Activated T-helper 9 cell treated with anti-CD3 and anti-CD28 coated beads, Interleukin-2, amount 50 U/mL, for 16 hours (primary cell): ENCODE measurements around the gene HERPUD2.

Experiments
- DNase-seq: peaks from one replicate; pipeline ENCODE4 v3.0.0-alpha.2; 2020; ENCODE audit warnings: low read depth

Gene HERPUD2, protein sequence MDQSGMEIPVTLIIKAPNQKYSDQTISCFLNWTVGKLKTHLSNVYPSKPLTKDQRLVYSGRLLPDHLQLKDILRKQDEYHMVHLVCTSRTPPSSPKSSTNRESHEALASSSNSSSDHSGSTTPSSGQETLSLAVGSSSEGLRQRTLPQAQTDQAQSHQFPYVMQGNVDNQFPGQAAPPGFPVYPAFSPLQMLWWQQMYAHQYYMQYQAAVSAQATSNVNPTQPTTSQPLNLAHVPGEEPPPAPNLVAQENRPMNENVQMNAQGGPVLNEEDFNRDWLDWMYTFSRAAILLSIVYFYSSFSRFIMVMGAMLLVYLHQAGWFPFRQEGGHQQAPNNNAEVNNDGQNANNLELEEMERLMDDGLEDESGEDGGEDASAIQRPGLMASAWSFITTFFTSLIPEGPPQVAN

DNA sequence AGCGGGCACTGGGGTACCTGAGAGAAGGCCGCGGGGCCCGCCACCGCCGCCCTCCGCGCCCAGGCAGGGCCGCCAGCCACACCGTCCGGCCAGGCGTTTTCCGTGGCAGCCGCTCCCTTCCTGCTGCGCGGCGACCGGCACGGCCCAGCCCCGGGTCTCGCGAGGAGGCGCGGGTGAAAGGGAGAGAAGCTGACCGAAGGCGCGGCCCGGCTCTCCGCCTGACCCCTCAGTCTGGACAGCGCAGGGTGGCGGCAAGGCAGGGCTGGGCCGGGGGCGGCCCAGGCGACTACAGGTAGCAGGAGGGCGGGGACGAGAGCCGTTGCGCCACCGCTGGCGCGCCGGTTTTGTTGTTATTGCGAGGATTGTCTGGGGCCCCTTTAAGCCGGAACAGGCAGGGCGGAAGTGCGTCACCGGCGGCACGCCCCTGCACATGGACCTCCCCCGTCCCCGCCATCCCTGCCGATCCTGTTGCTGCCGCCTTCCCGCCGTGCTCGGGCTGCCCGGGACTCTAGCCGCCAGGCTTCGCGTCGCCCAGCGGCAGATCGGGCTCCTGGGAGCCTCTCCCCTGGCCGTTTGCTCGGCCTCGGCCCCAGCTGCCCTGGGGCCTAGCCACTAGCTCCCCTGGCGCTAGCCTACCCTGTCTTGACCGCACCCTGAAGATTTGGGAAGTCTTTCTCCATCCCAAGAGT is at the start of gene HERPUD2:
HERPUD2 (minus strand) TSS at position 352 of the 689 bp plus-strand sequence. CDS start 805 bp downstream, outside the sequence.
- DNase-seq, result peak; percentile 89

DNA sequence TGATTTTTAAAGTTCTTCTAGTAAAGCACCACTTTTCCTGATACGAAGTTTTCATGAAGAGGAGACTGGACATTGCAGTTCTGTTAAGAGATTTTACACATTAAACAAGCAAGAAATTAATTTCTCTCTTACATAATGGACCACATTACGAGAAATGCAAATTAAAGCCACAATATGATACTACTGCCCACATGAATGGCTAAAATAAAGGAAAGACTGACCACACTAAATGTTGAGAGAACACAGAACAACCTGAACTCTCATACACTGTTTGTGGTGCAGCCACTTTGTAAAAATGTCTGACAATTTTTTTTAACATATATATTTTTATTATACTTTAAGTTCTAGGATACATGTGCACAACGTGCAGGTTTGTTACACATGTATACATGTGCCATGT is 44.0 kb upstream of the HERPUD2 start:
- no peak for DNase-seq

DNA sequence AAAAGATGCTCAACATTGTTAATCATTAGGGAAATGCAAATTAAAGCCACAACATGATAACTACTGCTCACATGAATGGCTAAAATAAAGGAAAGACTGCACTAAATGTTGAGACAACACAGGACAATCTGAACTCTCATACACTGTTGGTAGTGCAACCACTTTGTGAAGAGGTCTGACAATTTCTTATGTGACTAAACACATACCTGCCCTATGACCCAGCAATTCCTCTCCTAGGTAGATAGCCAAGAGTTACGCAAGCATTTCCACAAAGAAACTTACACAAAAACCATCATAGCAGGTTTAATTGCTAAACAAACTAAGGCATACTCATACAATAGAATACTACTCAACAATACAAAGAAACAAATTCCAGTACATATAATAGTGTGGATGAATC is 41.8 kb upstream of the HERPUD2 start:
- no peak for DNase-seq

DNA sequence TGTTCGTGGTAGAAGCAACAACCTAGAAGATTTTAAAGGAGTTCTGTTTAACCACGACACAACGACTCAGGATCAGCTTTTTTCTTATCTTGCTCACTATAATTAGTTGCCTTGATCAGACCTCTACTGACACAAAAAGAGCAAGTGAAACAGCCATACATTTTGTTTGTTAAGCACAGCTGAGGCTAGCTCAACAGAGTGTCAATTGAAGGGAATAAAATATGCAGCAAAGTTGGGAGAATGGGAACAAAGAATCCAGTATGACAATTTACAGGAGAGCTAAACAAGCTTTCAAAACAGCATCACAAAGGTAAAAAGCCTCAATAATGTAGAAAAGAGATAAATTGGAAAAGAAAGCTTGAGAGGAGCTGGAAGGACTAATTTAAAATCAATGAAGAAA is 40.5 kb upstream of the HERPUD2 start:
- DNase-seq, result no peak

DNA sequence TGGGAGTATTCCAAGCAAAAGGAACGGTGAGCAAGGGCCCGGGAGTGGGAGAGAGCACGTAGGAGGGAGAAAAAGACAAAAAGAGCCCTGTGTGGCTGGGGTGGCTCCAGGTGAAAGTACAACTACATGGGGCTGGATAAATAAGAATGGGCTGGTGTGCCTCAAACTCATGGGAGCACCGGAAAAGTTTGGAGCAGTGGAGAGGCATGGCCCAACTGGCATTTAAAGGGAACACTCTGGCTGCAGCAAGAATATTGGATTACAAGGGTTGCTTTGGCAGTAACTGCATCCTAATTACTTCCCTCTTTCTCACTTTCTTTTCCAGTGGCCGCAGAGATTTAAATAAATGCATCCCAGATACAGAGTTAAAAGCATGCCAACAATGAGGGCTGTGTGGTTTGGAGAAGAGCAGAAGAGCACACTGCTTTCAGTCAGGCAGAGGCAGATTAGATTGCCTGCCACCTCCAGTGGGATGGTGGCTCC is 39.1 kb upstream of the HERPUD2 start:
- DNase-seq, result no peak

DNA sequence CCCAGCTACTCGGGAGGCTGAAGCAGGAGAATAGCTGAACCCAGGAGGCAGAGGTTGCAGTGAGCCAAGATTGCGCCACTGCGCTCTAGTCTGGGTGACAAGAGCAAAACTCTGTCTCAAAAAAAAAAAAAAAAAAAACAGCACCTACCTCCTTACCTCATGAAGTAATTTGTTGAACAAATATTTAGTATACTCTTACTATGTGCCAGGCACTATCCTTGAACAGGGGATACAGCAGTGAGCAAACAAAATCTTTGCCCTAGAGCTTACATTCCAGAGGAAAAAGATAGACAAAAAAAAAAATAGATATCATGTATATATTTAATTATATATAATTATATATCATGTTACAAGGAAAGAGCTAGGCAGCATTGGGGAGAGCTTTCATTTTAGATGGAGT is 36.4 kb upstream of the HERPUD2 start:
- no peak for DNase-seq

DNA sequence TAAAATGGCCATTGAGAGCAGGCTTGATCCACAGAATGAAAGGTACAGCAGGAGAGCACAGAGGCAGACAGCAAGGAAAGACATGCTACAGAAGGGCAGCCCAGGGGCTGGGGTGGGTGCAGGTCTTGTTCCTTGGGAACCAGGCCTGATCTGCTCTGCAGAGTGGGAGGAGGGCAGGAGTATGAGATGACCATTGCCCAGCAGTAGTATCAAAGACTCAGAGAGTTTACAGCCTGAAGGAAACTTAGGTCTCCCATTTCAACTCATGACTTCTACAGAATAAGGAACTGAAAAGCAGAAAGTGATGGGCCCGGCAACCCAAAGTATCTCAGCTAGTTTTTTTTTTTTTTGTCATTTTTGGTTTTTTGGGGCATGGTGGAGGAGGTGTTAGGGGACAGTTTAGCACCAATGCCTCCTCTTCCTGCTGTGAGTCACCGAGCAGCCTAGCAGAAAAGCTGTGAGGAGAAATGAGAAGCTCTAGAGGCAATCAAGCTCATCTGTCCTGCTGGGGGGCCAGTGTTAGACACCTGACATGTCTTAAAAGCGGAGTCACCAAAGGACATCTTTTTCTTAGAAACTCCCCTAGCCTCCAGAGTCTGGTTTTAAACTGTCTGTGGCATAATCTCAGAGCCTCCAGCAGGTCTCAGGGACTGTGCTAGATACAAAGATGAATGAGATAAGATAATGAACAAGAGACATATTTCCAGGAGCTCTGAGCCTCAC is 34.3 kb upstream of the HERPUD2 start:
- DNase-seq, result peak; percentile 13

DNA sequence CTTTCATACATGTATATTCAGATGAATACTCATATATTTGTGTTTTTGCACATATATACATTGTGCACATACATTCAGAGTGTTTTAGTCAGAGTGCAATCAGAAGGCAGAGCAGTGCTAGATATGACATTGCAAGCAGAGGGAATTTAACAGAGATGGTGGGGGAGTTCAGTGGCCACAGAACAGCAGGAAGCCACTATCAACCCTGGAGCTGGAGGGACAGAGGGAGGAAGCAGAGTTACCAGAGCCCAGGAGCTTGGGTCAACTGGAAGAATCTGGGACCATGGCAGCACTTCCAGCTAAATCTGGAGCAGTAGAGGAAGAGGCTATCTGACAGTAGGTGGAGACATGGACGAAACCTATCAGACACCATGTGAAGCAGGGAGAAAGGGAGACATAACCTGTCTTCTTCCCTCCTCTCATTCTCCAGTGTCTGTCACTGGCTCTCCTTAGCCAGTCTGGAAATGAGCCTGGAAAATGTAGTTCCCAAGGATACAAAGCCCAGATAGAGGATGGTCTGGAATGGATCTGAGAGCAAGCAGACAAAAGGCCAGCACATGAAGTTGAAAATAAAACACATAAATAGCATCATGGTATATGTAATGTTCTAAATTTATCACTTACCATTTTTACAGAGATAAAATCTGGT is 33.6 kb upstream of the HERPUD2 start:
- DNase-seq, result no peak

DNA sequence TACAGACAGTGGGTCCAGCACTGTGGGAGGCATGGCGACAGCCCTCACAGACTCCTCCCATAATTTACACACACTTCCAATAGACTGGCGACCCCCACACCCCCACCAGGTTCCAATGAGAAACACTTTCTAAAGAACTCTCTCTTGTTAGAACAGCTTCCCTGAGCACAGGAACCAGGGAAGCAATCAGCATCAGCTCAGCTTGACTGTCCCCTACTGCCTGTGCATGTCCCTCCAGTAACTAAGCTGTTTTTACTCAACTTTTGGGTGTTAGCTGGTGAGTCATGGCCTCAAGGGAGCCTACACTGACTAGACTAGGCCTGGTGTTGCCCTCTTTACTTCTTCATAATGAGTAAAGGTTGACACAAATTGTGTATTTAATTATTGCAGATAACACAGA is 32.6 kb upstream of the HERPUD2 start:
- no peak for DNase-seq

DNA sequence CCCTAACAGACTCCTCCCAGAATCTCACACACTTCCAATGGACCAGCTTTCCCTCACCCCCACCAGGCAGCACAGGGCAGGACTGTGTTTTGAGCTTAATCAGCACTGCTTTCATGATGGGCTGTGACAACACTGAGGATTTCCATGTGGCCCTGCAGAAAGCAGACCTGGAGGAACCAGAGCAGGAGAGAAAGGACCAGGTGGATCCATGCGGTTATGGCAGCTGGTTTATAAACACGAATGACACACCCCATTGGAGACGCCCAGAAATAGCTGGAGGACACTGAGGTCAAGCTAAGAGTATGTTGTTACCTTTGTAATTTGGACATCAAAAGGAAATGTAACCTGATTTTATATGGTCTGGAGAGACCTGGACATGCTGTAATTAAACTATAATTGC is 31.7 kb upstream of the HERPUD2 start:
- no peak for DNase-seq

DNA sequence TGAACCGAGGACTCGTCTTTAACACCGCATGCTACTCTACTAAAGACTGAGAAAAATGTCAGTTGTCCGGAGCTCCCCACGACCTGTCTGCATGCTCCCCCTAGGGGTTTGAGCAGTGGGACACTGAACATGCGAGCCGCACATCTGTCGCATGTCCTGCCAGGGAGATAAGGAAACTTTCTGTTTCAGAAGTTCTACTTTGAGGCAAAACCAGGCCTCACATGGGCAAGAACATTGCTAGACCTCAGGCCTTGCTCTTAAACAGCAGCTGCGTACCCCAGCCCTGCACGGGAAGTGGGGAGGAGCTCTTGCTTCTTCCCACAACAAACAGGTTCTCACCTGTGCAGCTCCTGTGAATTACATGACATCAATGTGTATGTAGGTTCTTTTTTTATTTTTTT is 30.3 kb upstream of the HERPUD2 start:
- peak; percentile 19 for DNase-seq

DNA sequence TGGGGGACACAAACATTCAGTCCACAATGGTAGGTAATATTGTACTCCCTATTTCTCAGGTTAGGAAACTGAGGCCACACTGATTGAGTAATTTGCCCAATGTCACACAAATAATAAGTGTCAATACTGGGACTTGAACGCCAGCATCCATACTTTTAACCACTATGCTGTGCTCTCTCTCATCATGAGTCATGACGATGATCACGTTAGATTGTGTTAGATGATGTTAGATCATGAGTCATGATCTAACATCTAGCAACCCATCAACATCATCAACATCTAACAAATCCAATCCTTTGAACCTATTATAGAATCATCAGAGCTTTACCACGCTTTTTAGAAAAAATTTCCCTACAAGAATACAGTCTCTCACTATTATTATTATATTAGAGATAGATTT is 28.1 kb upstream of the HERPUD2 start:
- no peak for DNase-seq

DNA sequence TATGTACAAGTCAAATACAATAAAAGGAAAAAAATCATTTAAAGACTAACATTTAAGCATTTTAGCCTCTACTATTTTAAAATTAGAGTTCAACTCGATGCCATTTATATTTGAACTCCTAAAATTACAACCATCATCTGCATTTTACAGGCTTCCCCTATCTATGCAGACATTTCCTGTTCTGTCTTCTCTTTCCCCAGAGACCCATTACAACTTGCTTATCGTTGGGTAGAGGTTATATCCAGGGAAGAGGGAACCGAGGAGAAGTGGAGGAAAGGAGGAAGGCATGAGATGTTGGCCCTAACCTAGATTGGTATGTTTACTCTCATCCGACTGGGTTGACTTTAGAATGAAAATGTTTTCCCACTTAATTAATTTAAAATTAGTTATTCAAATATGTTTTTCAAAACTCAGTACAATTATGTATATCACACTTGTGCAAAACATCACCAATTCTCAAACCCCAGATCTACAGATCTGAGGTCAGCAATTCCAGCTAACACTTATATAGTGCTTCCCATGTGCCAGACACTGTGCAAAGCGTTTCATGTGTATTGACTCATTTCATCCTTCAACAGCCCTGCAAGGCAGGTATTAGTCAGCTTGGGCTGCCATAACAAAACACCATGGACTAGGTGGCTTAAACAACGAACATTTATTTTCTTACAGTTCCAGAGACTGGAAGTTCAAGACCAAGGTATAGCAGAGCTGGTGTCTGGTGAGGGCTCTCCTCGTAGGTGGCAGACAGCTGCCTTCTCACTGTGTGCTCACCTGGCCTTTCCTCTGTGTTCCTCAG is 27.3 kb upstream of the HERPUD2 start:
- DNase-seq, result no peak

DNA sequence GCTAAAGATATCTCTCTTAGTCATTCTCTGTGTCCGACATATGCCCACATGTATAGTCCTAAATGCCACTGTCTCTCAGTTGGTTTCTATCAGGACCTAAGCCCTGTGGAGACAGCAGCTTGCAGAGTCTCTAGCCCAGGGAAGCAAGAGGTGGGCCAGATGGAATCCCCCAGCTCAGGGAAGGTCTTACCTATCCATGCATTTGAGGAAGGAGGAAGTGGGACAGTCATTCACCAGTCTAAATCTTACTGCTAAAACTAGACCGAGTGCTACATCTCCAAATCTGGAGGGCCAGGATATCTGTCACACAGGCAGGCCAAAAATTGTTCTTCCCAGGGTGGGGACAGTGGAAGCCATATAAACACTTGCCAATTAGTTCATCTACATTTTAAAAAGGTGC is 26.4 kb upstream of the HERPUD2 start:
- DNase-seq, result no peak

DNA sequence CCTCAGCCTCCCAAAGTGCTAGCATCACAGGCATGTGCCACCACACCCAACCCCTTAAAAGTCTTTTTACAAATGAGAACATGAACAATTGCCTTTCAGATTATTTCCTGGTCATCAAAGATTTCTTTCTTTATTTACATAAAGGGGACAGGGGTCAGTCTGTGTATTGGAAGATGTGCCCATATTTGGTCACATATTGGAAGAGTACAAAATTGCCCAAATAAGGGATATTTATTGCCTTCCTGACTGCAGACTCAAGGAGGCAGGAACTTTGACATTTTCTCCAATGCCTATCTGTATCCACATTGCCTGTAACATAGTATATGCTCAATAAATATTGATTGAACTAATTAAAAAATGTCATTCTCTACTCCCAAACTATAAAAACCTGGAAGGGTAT is 25.9 kb upstream of the HERPUD2 start:
- DNase-seq, result no peak

DNA sequence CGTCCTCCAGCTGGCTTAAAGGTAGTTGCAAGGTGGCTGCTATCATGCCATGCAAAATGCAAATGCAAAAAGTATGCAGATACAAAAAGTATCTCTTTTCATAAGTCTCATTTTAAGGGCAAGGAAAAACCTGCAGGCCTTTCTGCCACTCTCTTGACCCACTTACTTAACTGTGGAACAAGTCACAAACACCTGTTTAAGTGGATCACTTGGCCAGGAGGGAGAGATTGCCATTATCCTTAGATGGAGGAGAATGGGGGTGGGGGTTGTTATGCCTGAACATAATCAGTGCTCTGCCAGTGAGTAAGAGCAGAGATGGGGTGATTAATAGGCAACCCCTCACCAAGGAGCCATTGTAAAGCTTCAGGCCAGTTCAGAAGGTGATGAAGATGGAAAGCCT is 25.1 kb upstream of the HERPUD2 start:
- no peak for DNase-seq

DNA sequence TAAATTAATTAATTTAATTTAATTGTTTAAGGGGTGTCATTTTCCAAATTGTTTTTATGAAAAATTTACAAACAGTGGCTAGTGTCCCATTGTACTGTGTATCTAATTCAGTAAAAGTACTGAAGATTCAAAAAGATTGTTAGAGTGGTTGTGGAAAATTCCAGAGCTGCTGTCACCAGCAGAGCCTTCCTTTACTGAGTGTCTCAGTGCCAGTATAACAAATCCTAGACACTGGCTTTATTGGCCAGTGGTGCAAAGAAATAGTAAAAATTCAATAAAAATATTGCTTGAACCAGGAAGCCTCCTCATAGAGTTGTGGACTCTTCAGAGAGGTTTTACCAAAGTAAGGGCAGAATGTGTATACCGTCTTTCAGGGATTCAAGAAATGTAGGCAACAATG is 23.1 kb upstream of the HERPUD2 start:
- no peak for DNase-seq

DNA sequence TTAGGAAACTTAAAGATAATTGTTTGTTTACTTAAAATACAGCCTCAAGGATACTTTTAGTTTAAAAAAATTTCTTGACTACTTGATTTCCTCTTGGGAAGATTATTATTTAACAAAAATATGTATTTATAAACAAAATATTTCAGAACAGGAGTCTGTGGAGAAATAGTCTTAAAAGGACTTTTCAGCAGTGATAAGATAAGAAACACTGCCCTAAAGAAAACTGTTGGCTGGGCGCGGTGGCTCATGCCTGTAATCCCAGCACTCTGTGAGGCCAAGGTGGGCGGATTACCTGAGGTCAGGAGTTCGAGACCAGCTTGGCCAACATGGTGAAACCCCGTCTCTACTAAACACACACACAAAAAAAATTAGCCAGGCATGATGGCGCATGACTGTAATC is 22.6 kb upstream of the HERPUD2 start:
- DNase-seq, result no peak

DNA sequence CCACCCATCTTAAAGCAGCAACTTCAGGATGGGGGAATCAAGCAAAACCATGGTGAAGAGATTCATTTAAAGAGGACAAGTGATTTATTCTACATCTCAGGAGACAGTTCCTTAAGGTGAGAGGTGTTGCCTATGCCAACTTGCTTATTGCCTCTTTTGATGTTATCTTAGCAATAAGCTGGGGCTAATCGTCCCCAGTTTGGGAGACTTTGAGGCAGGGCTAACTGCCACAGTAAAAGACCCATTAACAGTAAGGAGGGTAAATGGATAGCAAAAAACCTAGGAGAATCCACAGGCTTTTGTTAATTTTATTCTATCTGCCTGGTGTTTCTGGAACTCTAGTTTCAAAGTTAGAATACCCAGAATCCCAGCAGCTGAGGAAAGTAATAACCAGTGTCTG is 22.1 kb upstream of the HERPUD2 start:
- DNase-seq, result no peak

DNA sequence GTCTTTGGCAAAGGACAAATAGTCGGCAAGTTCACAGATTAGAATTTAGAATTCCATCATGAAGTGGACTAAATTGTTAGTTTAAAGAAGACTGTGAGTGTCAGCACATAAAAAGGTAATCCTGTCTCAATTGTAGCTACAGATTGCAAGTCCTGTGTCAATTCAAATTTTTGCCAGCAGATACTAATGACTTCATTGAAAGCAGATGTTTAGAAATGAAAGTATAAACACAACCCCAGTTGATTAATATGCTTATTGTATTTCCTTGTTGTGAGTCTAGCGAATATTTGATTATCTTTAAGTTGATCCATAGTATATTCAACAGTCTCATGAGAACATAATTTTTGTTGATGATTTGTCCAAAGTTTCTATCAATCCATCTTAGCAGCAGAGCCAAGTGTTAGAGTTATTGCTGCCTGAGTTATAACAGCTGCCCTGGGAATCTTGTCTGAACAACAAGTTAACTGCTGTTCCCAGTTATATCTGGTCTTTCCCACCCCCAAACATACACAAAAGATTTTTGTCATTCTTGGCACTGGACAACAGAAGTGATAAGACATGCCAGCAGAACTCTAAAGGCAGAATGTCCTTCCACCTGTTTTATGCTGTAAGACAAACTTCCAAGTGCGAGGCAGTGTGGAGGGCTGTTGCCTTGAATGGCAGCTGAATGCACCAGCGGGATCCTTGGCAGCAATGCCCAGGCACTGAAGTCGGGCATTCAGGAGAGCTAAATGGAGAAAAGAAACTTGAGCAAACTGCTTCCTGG is 21.3 kb upstream of the HERPUD2 start:
- DNase-seq, result no peak

DNA sequence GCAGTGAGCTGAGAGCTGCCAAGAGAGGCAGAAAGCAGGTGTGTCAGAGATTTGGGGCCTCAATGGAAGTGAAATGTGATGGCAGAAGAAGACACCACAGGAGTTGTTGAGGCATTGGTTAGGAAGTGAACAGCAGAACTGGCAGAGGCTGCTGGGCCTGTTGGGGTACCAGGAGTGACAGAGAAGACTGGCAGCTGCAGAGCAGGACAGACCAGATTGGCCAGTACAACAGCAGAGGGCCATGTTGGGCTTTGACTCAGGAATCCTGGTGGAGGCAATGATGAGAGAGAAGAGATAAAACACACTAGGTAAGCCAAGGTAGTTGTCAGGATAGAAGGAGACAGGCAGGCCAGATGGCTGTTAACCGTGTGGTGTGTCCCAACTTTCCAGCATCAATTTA is 19.9 kb upstream of the HERPUD2 start:
- DNase-seq, result no peak
